Calu3 (cell line): ENCODE data around the gene HACD2. TPM values are rescaled to one million over a fixed set of nuclear protein-coding genes. Genes with fewer than 3 reads are reported as not detected.

ENCODE experiments used
- BruUV-seq: library from RNA; stranded (reverse); fragments of 400-500 nt; replicated peaks from 2 replicates; lab custom pipeline; 2021; lab: Mats Ljungman, UMichigan
- CTCF ChIA-PET: fragments of 300-600 bp; sonication (Branson Sonifier 250); formaldehyde crosslinking; loops from one replicate; lab custom pipeline; 2022; ENCODE audit warnings: antibody characterized with exemption; lab: Charles Lee
- DNase-seq: peaks from one replicate; pipeline ENCODE4 v3.0.0; 2022
- H3K27ac Mint-ChIP-seq: one replicate; pipeline ENCODE4 v1.8.0; 2022; ENCODE audit warnings: mixed read lengths; ENCODE audit not compliant: unreplicated experiment
- H3K27me3 Mint-ChIP-seq: one replicate; pipeline ENCODE4 v1.8.0; 2022; ENCODE audit warnings: mixed read lengths; ENCODE audit not compliant: unreplicated experiment
- H3K36me3 Mint-ChIP-seq: one replicate; pipeline ENCODE4 v1.8.0; 2022; ENCODE audit warnings: mild to moderate bottlenecking, moderate library complexity, mixed read lengths; ENCODE audit not compliant: insufficient read depth, unreplicated experiment
- H3K4me1 Mint-ChIP-seq: one replicate; pipeline ENCODE4 v1.8.0; 2022; ENCODE audit warnings: mild to moderate bottlenecking, low read depth, mixed read lengths; ENCODE audit not compliant: unreplicated experiment
- H3K4me3 Mint-ChIP-seq: one replicate; pipeline ENCODE4 v1.8.0; 2022; ENCODE audit warnings: mild to moderate bottlenecking, low read depth, moderate library complexity, mixed read lengths; ENCODE audit not compliant: unreplicated experiment
- H3K9me3 Mint-ChIP-seq: one replicate; pipeline ENCODE4 v1.8.0; 2022; ENCODE audit warnings: low read depth, mixed read lengths; ENCODE audit not compliant: unreplicated experiment
- CTCF ChIP-seq: fragments of 200-600 bp; IDR thresholded peaks from one replicate; pipeline ENCODE4 v1.8.0; 2022; ENCODE audit warnings: antibody characterized with exemption; ENCODE audit not compliant: unreplicated experiment
- intact Hi-C: fragments of 100-400 bp; cut with micrococcal nuclease; formaldehyde crosslinking; loops from one replicate; pipeline ENCODE4 v1.10.0; 2022; ENCODE audit not compliant: unreplicated experiment
- total RNA-seq: library from RNA; stranded (reverse); gene quantifications from 2 replicates; pipeline ENCODE4 v1.2.3, GENCODE V29; 2022

HACD2 gene
- total RNA-seq, 1 experiment from 2014 or later = 69.0 TPM

GRCh38 chr3:123499322-123499721, 85.5 kb downstream of the HACD2 start:
- CTCF ChIA-PET = no interaction called here
- Mint-ChIP-seq H3K27ac (no peak overlapping the region), H3K36me3 (peaks cover 5% of the 10 kb centered on the region)

DNA sequence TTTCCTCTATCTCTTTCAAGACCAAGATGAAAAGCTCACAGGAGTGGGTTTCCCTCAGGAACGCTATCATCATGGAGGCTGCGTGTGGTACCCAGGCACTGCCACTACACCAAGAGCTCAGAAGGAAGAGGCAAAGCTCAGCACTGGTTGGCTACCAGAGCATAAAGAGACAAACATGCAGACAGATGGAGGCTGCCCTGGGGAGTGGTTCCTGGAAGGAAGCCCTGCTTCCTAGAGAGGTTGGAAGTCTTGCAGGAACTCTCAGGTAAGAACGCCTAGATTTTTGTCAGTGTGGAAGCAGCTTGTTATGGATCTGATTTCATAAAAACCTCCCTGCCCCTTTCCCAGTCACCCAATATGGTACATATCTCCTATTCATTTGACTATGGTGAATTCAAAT, 86.1 kb downstream of the HACD2 start:
- Mint-ChIP-seq H3K27me3 (no peaks in the 10 kb centered on the region), H3K4me1 (no peaks in the 10 kb centered on the region), H3K9me3 (no peaks in the 10 kb centered on the region), H3K4me3 (no peak overlapping the region), H3K27ac (no peak overlapping the region), H3K36me3 (peaks cover 5% of the 10 kb centered on the region)
- no TSS peak for BruUV-seq
- no peak for TF ChIP-seq CTCF
- CTCF ChIA-PET = no interaction called here
- intact Hi-C loops = no loop called here
- no peak for DNase-seq

More at GRCh38 chr3:123499322-123499721, 85.5 kb downstream of the HACD2 start:
- intact Hi-C loops = no loop called here
- Mint-ChIP-seq H3K4me1 (no peaks in the 10 kb centered on the region), H3K4me3 (no peak overlapping the region), H3K9me3 (no peaks in the 10 kb centered on the region), H3K27me3 (no peaks in the 10 kb centered on the region)
- DNase-seq = no peak
- no TSS peak for BruUV-seq
- TF ChIP-seq CTCF = no peak

DNA sequence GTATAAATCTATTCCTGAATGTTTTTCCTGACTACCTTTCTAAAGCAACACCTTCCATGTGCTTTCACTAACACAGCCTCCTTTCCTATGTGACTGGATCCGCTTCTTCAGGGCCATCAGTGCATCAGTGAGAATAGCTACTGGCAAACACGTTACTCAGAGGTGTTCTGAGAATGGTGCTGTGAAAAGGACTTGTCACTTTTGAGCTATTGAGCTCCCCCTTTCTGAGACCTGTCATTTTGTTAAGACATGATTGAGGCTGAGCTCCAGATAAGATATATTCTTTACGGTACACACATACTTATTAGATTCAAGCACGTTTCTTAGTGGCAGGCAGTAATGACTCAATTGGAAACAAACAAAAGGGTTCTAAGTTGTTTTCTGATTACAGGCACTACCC, 90.9 kb downstream of the HACD2 start:
- H3K4me3 Mint-ChIP-seq = no peak overlapping the region
- H3K36me3 Mint-ChIP-seq = no peaks in the 10 kb centered on the region
- H3K9me3 Mint-ChIP-seq = no peaks in the 10 kb centered on the region
- no peaks in the 10 kb centered on the region for H3K27me3 Mint-ChIP-seq
- BruUV-seq = no TSS peak
- intact Hi-C loops = no loop called here
- DNase-seq = no peak
- no peak overlapping the region for H3K27ac Mint-ChIP-seq
- H3K4me1 Mint-ChIP-seq = no peaks in the 10 kb centered on the region
- CTCF ChIA-PET = no interaction called here
- TF ChIP-seq CTCF = no peak

- no peak for DNase-seq
- Mint-ChIP-seq H3K9me3 (no peaks in the 10 kb centered on the region), H3K27me3 (no peaks in the 10 kb centered on the region), H3K36me3 (no peaks in the 10 kb centered on the region), H3K27ac (no peak overlapping the region), H3K4me3 (no peak overlapping the region), H3K4me1 (no peaks in the 10 kb centered on the region)
- intact Hi-C loops = no loop called here
- no peak for TF ChIP-seq CTCF
- CTCF ChIA-PET = no interaction called here
- no TSS peak for BruUV-seq
Measured at GRCh38 chr3:123491966-123492587, 92.8 kb downstream of the HACD2 start.
